Measurements from ENCODE around the gene RAET1L.
"Not testable (repeated sequence)": the region's sequence is repeated elsewhere in the genome, so short reads cannot be mapped to it uniquely, and the experiment has no call there.

The RAET1L gene, protein sequence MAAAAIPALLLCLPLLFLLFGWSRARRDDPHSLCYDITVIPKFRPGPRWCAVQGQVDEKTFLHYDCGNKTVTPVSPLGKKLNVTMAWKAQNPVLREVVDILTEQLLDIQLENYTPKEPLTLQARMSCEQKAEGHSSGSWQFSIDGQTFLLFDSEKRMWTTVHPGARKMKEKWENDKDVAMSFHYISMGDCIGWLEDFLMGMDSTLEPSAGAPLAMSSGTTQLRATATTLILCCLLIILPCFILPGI

GRCh38 chr6:150025201-150025917, at the start of gene RAET1L:
TSS of gene RAET1L (minus strand) at chr6:150025532. CDS start at chr6:150025471, 61 bp downstream.
- DNase-seq = no peak

- DNase-seq = no peak
Observed at GRCh38 chr6:150075034-150075421, 49.7 kb upstream of the RAET1L start.

- not testable (repeated sequence) for DNase-seq
Observed at GRCh38 chr6:150074396-150075033, 49.2 kb upstream of the RAET1L start.

DNA sequence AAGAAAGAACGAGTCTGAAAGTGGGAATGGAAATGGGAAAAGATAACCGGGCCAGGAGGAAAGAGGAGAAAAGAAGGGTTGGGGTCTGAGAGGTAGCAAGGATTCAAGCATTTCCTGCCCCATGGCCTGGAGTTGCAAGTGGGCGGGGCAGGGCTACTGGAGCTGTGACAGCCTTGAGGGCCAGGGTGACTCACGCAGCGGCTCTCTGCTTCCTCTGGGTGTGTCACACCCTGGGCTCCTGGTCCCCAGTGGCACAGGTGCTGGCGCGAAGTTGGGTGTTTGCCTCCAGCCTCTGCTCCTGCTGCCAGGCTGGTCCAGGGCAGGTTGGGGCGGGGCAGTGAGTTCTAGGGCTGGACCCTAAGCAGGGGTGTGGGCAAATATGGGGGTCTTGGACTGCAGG, 46.9 kb upstream of the RAET1L start:
- DNase-seq = peak; percentile 63

- DNase-seq = no peak
Observed at GRCh38 chr6:150070236-150070818, 45.0 kb upstream of the RAET1L start.

GRCh38 chr6:150069706-150070105, 44.4 kb upstream of the RAET1L start:
- DNase-seq = no peak

DNA sequence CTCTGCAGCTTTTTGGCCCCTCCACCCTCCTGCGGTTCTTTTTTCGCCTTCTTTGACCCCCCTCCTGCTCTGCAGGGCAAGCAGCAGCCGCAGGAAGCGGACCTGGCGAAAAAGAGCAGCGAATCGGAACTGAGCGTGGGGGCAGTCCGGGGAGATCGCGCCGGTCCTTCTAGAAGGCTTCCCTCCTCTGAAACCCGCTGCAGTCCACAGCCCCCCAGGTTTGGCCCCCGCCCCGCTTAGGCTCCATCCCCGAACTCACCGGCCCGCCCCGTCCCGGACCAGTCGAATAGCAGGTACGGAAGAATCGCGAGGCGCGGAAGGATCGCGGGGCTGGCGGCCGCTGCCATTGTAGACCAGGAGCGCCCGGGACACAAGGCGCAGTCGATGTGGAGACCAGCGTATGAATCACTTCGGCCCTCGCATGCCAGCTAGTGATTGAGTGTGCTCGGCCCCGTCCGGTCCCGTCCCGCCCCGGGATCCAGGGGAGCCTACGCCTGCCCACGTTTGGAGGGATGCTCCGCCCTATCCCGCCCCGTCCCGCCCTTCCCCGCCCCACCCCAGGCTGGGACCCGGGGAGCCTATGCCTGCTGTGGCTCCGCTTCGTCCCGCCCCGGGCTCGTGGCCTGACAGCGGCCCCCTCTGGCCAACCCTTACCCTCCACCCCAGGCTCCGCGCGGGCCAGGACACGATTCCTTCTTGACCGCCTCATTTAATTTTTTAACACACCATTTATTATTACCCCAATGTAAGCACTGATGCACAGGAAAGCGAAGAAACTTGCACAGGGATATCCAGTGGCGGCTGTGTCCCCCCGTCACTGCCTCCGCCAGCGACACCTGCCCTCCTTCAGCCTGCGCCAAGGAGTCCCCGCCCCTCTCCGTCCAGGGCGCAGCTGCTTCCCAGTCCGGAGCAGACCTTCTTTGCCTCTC, 43.7 kb upstream of the RAET1L start, which contains the start of gene ULBP3:
TSS of gene ULBP3 (minus strand) at position 402 of the 929 bp plus-strand sequence. CDS start at position 347, 55 bp downstream.
- peak; percentile 74 for DNase-seq

DNA sequence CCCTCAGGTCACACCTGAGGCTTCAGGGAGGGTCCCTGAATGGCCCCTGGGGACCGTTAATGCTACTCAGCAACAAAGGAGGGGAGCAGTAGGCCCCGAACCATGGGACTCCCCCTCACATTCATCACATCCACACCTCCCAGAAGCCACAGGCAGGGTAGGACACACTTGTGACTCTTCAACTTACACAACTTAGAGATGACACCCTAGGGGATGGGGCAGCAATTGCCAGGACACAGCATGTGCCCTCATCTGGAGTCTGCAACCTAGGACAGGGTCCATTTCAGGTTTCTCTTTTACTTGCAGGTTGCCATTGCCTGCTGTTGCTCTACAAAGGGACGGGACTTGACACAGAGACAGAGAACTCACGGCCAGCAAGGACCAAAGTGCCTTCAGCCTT, 42.8 kb upstream of the RAET1L start:
- no peak for DNase-seq

GRCh38 chr6:150065083-150065482, 39.8 kb upstream of the RAET1L start:
- DNase-seq = no peak

- no peak for DNase-seq
Observed at GRCh38 chr6:150063640-150064039, 38.3 kb upstream of the RAET1L start.

- DNase-seq = not testable (repeated sequence)
Observed at GRCh38 chr6:150059973-150060372, 34.6 kb upstream of the RAET1L start.

DNA sequence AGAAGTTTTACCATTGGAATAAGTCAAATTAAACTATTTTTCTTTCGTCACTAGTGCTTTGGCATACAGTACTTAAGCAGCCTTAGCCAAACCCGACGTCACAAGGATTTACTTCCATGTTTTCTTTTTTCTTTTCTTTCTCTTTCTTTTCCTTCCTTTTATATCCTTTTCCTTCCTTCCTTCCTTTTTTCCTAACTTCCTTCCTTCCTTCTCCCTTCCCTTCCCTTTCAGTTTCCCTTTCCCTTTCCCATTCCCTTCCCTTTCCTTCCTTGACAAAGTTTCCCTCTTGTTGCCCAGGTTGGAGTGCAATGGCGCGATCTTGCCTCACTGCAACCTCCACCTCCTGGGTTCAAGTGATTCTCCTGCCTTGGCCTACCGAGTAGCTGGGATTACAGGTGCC, 33.7 kb upstream of the RAET1L start:
- no peak for DNase-seq

DNA sequence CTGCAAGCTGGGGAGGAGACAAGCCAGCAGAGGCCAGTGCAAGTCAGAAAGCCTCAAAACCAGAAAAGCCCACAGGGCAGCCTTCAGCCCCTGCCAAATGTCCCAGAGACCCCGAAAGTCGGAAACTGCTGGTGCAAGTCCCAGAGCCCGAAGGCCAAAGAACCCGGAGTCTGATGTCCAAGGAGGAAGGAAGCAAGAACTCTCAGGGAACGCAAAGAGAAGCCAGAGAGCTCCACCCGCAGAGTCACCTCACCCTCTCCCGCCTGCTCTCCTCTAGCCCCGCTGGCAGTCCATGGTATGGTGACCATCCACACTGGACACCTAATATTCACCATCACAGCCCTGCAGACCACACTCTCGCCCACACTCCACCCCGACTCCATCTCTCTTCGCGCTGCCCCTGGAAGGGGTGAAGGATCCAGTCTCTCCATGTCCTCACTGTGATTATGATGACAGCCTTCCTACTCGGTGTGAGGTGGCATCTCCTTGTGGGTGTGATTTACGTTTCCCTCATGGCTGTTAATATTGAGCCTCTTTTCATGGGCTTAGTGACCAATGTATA, 33.0 kb upstream of the RAET1L start:
- DNase-seq = no peak

- no peak for DNase-seq
Observed at GRCh38 chr6:150057501-150057951, 32.2 kb upstream of the RAET1L start.

DNA sequence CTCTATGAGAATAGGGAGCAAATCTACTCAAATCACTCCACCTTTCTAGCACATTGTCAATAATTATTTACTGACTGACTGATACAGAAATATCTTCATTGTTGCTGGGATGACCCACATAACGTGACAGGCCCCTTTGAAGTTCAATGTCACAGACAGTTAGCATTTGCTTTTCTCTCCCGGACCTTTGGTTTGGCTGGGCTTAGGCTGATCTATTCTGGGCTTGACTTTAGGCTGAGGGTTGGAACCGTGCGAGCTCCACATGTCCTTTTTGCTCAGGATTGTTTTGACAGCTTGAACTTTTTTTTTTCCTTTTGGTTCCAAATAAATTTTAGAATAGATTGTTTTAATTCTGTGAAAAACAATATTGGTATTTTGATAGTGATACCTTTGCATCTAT, 31.6 kb upstream of the RAET1L start:
- DNase-seq = no peak

DNA sequence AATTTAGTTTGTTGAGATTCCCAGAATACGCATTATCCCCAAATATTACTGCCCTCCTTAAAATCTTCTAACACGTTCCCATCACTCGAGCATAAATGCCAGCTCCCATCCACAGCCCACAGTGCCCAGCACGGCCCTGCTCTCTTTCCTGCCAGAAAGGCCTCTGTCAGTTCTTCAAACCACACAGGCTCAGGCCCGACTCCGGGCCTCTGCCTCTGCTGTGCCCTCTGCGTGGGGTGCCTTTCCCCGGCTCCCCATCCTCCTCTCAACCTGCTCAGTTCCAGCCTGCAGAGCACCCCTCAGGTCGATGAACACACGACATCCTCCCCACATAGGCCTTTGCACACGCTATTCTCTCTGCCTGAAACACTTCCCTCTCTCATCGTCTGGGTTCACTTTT, 30.8 kb upstream of the RAET1L start:
- no peak for DNase-seq

- no peak for DNase-seq
Observed at GRCh38 chr6:150055131-150055530, 29.8 kb upstream of the RAET1L start.

DNA sequence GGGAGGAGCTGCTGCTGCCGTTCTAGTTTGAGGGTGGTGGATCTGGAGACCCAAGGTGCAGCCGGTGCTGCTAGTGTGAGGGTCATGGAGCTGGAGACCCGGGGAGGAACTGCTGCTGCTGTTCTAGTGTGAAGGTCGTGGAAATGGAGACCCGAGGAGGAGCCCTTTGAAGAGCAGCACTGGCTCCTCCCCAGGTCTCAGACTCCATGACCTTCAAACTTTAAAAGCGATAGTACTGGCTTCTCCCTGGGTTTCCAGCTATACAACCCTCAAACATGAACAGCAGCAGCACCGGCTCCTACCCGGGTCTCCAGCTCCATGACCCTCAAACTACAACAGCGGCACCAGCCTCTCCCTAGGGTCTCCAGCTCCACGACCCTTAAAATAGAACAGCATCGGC, 28.1 kb upstream of the RAET1L start:
- DNase-seq = no peak

DNA sequence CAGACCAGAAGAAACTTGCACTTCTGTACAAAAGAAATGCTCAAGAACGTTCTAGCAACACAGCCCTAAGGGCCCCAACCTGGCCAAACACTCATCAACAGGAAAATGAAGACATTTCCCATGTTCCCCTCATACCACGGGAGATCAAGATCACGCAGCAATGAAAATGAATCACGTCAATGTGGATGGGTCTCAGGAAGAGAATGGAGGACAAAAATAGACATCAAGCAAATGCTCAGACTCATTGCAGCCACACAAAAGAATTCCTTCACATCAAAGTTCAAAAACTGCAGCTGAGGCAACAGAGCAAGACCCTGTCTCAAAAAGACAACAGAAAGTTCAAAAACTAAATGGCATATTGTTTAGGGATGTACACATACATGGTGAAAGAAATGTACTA, 25.5 kb upstream of the RAET1L start:
- no peak for DNase-seq

GRCh38 chr6:150048099-150048498, 22.8 kb upstream of the RAET1L start:
- no peak for DNase-seq

GRCh38 chr6:150046943-150047342, 21.6 kb upstream of the RAET1L start:
- no peak for DNase-seq

GRCh38 chr6:150044621-150045145, 19.4 kb upstream of the RAET1L start:
- no peak for DNase-seq

Measured in DMS153 (cell line).